K562 (cell line): ENCODE measurements around the gene SLC30A1. TPM values are rescaled to one million over a fixed set of nuclear protein-coding genes. Genes with fewer than 3 reads are reported as not detected.

Experiments used
- ATAC-seq: fragments of 200-7000 bp; cut with Tn5 transposase; 3 replicates; pipeline ENCODE4 v1.9.1; 2020; ENCODE audit warnings: moderate library complexity
- BruUV-seq: library from RNA; stranded (reverse); fragments of 400-500 nt; replicated peaks from 2 replicates; lab custom pipeline; 2021; lab: Mats Ljungman, UMichigan
- CTCF ChIA-PET: fragments of 300-600 bp; formaldehyde crosslinking; extraction: SDS; loops from one replicate; lab custom pipeline; 2021; ENCODE audit warnings: low intra/inter-chr PET ratio; lab: Yijun Ruan, JAX
- POLR2A ChIA-PET: fragments of 300-600, 350-650 bp; sonication (Branson Sonifier 250); formaldehyde crosslinking; extraction: SDS; loops from one replicate; lab custom pipeline; 2021; ENCODE audit warnings: antibody characterized with exemption, inconsistent platforms; lab: Yijun Ruan, JAX
- DNase-seq, 4 experiments: peaks; one replicate each; pipeline versions ENCODE4 v3.0.0 to v3.0.0-alpha.2; 2011 to 2018; ENCODE audit warnings: low spot score in 3 of 4, mixed read lengths in 3 of 4; ENCODE audit errors: extremely low read depth in 1 of 4
- FAIRE-seq: peaks from 2 replicates; lab custom pipeline; 2011; peaks lifted over from hg19 to GRCh38; lab: Jason Lieb, UNC
- H2AFZ ChIP-seq: 2 replicates; pipeline ENCODE4 v1.6.0; 2011; ENCODE audit warnings: low read depth, low read length, control low read depth, inconsistent platforms
- H3K27ac ChIP-seq: fragments of 200-600 bp; 3 replicates; pipeline ENCODE4 v1.8.0; 2011; ENCODE audit warnings: low read depth, mild to moderate bottlenecking, control low read depth, inconsistent platforms, low read length, moderate library complexity, mixed read lengths; ENCODE audit errors: extremely low read depth
- H3K27me3 ChIP-seq, 2 experiments: fragments of 300-600 bp in 1 of 2; 2 replicates in 1 of 2; 3 replicates in 1 of 2; pipeline versions ENCODE4 v1.6.0 to v1.8.0; 2011; ENCODE audit warnings: inconsistent platforms in 2 of 2, low read length in 2 of 2, mild to moderate bottlenecking in 1 of 2, mixed read lengths in 1 of 2, moderate library complexity in 1 of 2; ENCODE audit not compliant: control insufficient read depth in 2 of 2, insufficient read depth in 2 of 2
- H3K36me3 ChIP-seq: fragments of 300-600 bp; 3 replicates; pipeline ENCODE4 v1.8.0; 2011; ENCODE audit warnings: mild to moderate bottlenecking, low read length, inconsistent platforms; ENCODE audit not compliant: control insufficient read depth, insufficient read depth
- H3K4me1 ChIP-seq, 2 experiments: fragments of 200-600 bp in 1 of 2; replicated peaks in 1 of 2; 2 replicates in 1 of 2; 3 replicates in 1 of 2; pipeline versions ENCODE4 v1.5.1 to v1.8.0; 2011; ENCODE audit warnings: inconsistent platforms in 2 of 2, low read length in 2 of 2, mild to moderate bottlenecking in 1 of 2, mixed read lengths in 1 of 2, moderate library complexity in 1 of 2; ENCODE audit not compliant: control insufficient read depth in 2 of 2, insufficient read depth in 2 of 2
- H3K4me2 ChIP-seq: 2 replicates; pipeline ENCODE4 v1.6.1; 2011; ENCODE audit warnings: low read length, control low read depth, inconsistent platforms, mixed read lengths; ENCODE audit not compliant: insufficient read depth
- H3K4me3 ChIP-seq: fragments of 200-600 bp; sonication (generic), shearing (Covaris generic); 2 replicates; pipeline ENCODE4 v1.5.1; 2016; ENCODE audit warnings: control low read depth, inconsistent platforms
- H3K79me2 ChIP-seq: fragments of 200-600 bp; 3 replicates; pipeline ENCODE4 v1.8.0; 2011; ENCODE audit warnings: low read length, inconsistent platforms; ENCODE audit not compliant: control insufficient read depth, insufficient read depth
- H3K9ac ChIP-seq, 2 experiments: 2 replicates each; pipeline versions ENCODE4 v1.6.0 to v1.6.1; 2011; ENCODE audit warnings: low read depth in 2 of 2, low read length in 2 of 2, control low read depth in 1 of 2, inconsistent platforms in 1 of 2, mild to moderate bottlenecking in 1 of 2, mixed read lengths in 1 of 2; ENCODE audit not compliant: insufficient read depth in 1 of 2
- H3K9me1 ChIP-seq: one replicate; pipeline ENCODE4 v1.6.0; 2011; ENCODE audit warnings: inconsistent platforms, mild to moderate bottlenecking, low read length, moderate library complexity; ENCODE audit not compliant: control insufficient read depth, insufficient read depth
- H3K9me3 ChIP-seq: replicated peaks from 2 replicates; pipeline ENCODE4 v1.5.1; 2011; ENCODE audit warnings: low read depth, low read length, inconsistent platforms; ENCODE audit not compliant: control insufficient read depth, insufficient read depth
- H4K20me1 ChIP-seq: replicated peaks from 2 replicates; pipeline ENCODE4 v1.6.1; 2011; ENCODE audit warnings: low read length, inconsistent platforms, mixed read lengths; ENCODE audit not compliant: control insufficient read depth, insufficient read depth
- CEBPB ChIP-seq: fragments of 450-650 bp; IDR thresholded peaks from 2 replicates; pipeline ENCODE4 v1.6.1; 2016; ENCODE audit warnings: missing genetic modification characterization, missing compliant biosample characterization
- E2F5 ChIP-seq: sonication (generic); formaldehyde crosslinking; IDR thresholded peaks from 2 replicates; pipeline ENCODE4 v1.8.0; 2022; ENCODE audit warnings: mild to moderate bottlenecking, missing genetic modification reagents
- HOXB6 ChIP-seq: fragments of 250-450 bp; sonication (Bioruptor Pico); IDR thresholded peaks from 2 replicates; pipeline ENCODE4 v1.5.1; 2022; ENCODE audit warnings: mild to moderate bottlenecking, borderline replicate concordance
- SRSF3 ChIP-seq: fragments of 200-400 bp; formaldehyde crosslinking; IDR thresholded peaks from 2 replicates; pipeline ENCODE4 v1.6.1; 2016; ENCODE audit warnings: mild to moderate bottlenecking, low read length, moderate library complexity; ENCODE audit not compliant: insufficient read depth
- UBTF ChIP-seq, 2 experiments: IDR thresholded peaks; 2 replicates each; pipeline ENCODE4 v1.6.1; 2012; ENCODE audit warnings: improper control_type of control experiment in 2 of 2, low read depth in 2 of 2, low read length in 2 of 2, borderline replicate concordance in 1 of 2
- ZFPM2 ChIP-seq: fragments of 250-450 bp; sonication (Bioruptor Pico); IDR thresholded peaks from 2 replicates; pipeline ENCODE4 v1.5.1; 2022; ENCODE audit warnings: mild to moderate bottlenecking
- WGBS: fragments of 100-300 bp; shearing (Covaris generic); methylation state at CpG from one replicate; pipeline ENCODE4 v1.1.6; 2016; ENCODE audit warnings: low coverage, mixed read lengths; ENCODE audit not compliant: insufficient coverage; ENCODE audit errors: missing lambda C conversion rate; 5-methylcytosine and 5-hydroxymethylcytosine counted together
- in situ Hi-C: fragments of 300-500 bp; cut with MboI; formaldehyde crosslinking; loops from 4 replicates; pipeline ENCODE4 v1.15.0; 2018; ENCODE audit warnings: inconsistent platforms, mixed read lengths
- intact Hi-C: fragments of 100-400 bp; cut with micrococcal nuclease; formaldehyde crosslinking; loops from 2 replicates; pipeline ENCODE4 v1.14.2; 2022
- polyA plus RNA-seq, 8 experiments: library from polyadenylated mRNA; depleted of rRNA in 4 of 8; stranded (reverse) in 5 of 8; unstranded in 3 of 8; fragments of >200 nt; fragmentation: Nextera tagmentation in 2 of 8; fragmentation: Illumina TruSeq in 1 of 8; extraction: Ambion mirVana in 2 of 8; extraction: Trizol in 1 of 8; gene quantifications; 2 replicates each; pipeline versions ENCODE4 v1.2.1 to v1.2.3, GENCODE V29; 2011 to 2014; ENCODE audit warnings: inconsistent platforms in 1 of 8, missing spikeins in 1 of 8
- total RNA-seq, 7 experiments: library from RNA; depleted of rRNA in 6 of 7; stranded (reverse); fragments of >200 nt in 6 of 7; fragmentation: Illumina TruSeq in 2 of 7; extraction: Trizol in 2 of 7; gene quantifications; 2 replicates each; pipeline versions ENCODE4 v1.2.1 to v1.2.3, GENCODE V29; 2011 to 2021; ENCODE audit warnings: low replicate concordance in 1 of 7

Gene SLC30A1
- total and polyA plus RNA-seq, 9 of the 15 experiments (the other 6 are each of a cell fraction or from before 2014, with no cell fraction given) = 4.1 to 14.4 (median 6.6) TPM

GRCh38 chr1:211551638-211552460 lies 27.1 kb downstream of the SLC30A1 start:
- ChIA-PET CTCF (no interaction called here), POLR2A (interaction anchor here (0.6 to 2.3 kb wide), 5 partner anchors 9 to 18 kb away, joined by 3 to 5 read pairs (median 4); no protein-coding TSS in a partner anchor)
- no peaks in the 10 kb centered on the region for H3K36me3 ChIP-seq
- H3K79me2 ChIP-seq = no peaks in the 10 kb centered on the region
- no TSS peak for BruUV-seq
- in situ Hi-C loops (no loop called here), intact Hi-C loops (no loop called here)
- 70% methylated on average over 12 of the region's 12 CpGs for WGBS
- ATAC-seq = no peak
- H2AFZ ChIP-seq = no peak overlapping the region
- TF ChIP-seq ZFPM2 (CRISPR knock-in tag) = no peak
- TF ChIP-seq UBTF (IDR thresholded peaks at IDR 0.05; ENCODE audit: borderline replicate concordance in 1 of 2, low read depth in 2 of 2, low read length in 2 of 2) = no peak
- peak; percentile 60 for TF ChIP-seq CEBPB
- TF ChIP-seq E2F5 (CRISPR knock-in tag) = no peak
- TF ChIP-seq SRSF3 = no peak
- no peak for TF ChIP-seq HOXB6 (CRISPR knock-in tag)
- no peaks in the 10 kb centered on the region for H3K27me3 ChIP-seq
- no peak overlapping the region for H3K4me2 ChIP-seq
- H3K27ac ChIP-seq = no peak overlapping the region
- H3K9me1 ChIP-seq = no peaks in the 10 kb centered on the region
- H3K4me1 ChIP-seq = peaks cover 28 to 32% of the 10 kb centered on the region in 2 experiments
- no peaks in the 10 kb centered on the region for H3K9me3 ChIP-seq
- no peak overlapping the region for H3K4me3 ChIP-seq
- FAIRE-seq = no peak
- H4K20me1 ChIP-seq = no peaks in the 10 kb centered on the region
- H3K9ac ChIP-seq = no peak overlapping the region
- no peak for DNase-seq
